Brain pericyte (primary cell): ENCODE measurements around the gene GAS2L3.
"Not testable (repeated sequence)": the region's sequence is repeated elsewhere in the genome, so short reads cannot be mapped to it uniquely, and the experiment has no call there.

Experiments
- DNase-seq: peaks from one replicate; pipeline ENCODE4 v3.0.0-alpha.2; 2012; ENCODE audit warnings: low read depth, low spot score

GAS2L3 gene

DNA sequence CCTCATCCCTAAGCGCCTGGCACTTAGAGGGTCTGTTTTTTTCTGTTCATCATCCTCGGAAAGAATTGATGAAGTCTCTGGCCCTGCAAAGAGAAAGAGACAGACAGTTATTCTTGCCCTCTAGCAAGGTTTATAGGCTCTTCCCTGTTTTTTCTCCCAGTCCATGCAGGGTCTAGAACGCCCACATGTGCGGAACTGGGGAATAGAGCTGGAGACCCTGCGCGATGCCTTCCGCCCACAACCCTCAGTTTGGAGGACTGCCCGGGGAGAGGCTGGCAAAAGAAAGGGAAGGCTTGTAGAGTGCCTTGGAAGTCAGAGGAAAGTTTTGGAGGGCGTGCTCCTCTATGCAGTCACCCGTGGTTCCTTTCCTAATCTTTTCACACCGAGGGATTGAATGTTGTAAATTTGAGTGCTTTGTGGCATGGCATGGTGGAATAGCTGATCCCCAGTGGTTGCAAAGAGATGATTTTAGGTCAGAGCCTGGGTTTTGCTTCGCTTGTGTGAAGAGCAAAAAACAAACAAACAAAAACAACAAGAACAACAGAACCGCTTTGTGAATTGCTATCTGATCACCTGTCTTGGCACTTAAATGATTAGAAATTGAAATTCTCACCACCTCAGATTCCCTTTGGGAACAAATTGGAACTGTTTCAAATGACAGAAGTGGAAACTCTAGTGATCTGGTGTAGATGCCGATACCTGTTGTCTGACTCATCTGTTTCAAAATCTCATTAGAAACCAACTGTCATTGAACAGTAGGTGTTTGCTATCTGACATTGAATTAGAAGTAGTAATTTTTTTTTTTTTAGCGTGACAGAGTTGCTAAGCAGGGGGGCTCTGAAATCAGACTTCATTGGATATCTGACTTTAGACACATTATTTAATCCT is 947 bp downstream of the GAS2L3 start:
- no peak for DNase-seq

DNA sequence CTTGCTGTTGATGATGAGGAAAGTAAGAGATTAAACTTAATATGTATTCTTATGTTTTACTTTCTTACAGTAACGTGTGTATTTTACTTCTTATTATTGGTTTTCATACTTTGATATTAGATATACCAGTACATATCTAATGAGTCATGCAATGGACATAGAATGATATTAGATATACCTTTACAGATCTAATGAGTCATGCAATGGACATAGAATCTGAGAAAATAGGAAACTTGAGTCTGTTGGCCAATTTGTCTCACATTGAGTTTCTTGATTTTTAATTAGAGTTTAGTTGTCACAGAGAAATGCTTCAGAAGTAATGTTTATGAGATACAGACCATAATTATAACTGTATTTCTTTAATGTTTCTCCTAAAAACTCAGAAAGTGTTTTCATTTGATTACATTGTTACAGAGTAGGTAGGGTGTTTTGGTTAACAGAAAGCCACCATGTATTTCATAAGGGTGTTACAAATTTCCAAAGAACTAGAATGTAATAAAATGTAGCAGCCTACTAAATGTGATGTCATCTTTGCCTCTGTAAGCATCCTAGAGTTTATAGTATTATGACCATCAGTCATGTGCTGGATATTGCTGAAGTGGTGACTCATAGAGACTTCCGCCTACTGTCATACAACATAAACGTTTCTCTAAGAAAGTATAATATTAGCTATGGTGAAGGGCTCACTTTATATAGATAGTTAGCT is 3.0 kb downstream of the GAS2L3 start:
- DNase-seq = peak; percentile 51

DNA sequence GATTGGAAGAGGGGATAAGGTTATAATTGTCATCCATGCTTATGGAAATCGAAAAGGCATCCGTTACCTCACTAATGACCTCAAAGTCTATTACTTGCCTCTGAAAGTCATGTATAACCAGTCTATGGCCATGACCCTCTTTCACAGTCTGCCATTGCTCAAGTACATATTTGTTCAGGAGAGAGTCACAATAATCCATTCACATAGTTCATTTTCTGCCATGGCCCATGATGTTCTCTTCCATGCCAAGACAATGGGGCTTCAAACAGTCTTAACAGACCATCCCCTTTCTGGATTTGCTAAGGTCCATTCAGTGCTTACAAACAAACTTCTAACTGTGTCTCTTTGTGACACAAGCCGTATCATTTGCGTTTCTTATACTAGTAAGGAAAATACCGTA is 5.4 kb downstream of the GAS2L3 start:
- DNase-seq = no peak

DNA sequence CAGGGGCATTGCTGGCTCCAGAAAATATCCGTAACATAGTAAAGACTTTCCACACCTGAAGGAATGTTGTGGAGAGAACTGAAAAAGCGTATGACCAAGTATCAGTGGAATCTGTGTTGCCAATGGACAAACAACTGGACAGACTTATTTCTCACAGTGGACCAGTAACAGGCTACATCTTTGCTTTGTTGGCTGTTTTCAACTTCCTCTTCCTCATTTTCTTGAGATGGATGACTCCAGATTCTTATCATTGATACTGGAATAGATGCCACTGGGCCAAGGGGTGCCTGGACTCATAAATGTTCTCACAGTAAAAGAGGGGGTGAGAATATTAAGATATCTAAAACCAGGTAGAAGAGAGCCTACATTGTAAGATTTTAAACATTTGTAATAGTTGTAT is 6.4 kb downstream of the GAS2L3 start:
- DNase-seq = no peak

DNA sequence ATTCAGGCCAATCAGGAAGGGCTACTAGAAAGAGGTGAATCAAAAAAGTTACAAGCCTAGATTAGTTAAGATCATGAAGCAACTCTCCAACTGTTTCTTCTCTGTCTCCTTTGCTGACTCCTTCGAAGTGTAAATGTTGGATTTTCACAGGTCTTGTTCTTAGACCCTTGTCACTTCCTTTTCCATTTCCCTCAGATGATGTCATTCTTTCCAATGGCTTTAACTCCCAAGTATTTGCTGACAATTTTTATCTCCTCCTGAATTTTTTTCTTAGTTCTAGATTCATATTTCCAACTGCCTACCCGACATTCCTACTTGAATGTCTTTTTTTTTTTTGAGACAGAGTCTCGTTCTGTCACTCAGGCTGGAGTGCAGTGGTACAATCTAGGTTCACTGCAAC is 10.8 kb downstream of the GAS2L3 start:
- DNase-seq = no peak

DNA sequence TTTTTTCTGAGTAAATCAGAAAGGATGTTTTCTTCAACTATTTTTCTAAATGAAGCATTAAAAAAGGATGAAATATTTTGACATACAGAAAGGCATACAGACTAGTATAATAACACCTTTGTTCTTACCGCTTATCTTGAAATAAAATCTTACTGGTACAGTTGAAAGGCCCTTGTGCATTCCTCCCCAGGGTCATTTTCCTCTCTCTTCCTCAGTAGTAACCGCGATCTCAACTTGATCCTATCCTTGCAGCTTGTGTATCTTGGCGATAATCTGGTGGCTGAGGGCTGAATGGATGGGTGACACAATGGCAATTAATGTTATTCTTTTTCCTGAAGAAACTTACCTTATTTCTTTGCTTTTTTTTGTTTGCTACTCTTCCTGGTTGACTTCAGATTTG is 18.5 kb downstream of the GAS2L3 start:
- DNase-seq = no peak

DNA sequence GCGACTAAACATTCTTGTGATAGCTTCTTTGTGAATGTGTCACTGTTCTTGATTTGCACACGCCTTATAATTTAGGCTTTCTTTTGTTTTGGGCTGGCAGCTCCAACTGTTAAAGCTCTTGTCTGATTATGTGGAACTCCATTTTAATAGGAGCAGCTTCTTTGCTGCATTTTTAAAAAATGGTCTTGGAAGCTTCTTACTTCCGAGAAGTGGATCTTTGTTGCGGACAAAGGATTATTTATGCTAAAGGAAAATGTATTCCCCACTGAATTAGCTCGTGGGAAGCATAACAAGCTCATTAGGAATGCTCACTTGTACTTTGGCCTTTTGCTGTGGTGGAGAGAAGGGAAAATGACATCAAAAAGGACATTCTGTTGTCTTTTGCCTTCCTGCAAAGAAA is 20.0 kb downstream of the GAS2L3 start:
- no peak for DNase-seq

DNA sequence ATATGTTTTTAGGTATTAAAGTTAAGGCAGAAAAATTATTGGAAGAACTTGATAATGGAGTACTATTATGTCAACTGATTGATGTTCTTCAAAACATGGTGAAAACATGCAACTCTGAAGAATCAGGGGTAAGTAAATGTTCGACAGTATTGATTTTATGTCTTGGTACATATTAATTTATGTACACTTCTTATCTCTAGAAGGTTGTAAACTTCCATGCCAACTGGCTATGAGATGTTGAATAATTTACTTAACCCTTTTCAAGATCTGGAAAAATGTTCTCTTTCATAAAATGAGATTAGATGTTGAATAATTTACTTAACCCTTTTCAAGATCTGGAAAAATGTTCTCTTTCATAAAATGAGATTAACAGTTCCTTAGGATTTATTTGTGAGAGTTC is 28.1 kb downstream of the GAS2L3 start:
- DNase-seq = no peak

DNA sequence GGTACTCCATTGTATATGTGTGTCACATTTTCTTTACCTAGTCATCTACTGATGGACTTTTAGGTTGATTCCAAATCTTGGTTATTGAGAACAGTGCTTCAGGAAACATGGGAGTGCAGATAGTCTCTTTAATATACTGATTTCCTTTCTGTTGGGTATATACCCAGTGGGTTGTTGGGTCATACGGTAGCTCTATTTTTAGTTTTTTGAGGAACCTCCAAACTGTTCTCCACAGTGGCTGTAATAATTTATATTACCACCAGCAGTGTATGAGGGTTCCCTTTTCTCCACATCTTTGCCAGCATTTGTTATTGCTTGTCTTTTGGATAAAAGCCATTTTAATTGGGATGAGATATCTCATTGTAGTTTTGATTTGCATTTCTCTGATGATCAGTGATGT is 29.5 kb downstream of the GAS2L3 start:
- DNase-seq = not testable (repeated sequence)

DNA sequence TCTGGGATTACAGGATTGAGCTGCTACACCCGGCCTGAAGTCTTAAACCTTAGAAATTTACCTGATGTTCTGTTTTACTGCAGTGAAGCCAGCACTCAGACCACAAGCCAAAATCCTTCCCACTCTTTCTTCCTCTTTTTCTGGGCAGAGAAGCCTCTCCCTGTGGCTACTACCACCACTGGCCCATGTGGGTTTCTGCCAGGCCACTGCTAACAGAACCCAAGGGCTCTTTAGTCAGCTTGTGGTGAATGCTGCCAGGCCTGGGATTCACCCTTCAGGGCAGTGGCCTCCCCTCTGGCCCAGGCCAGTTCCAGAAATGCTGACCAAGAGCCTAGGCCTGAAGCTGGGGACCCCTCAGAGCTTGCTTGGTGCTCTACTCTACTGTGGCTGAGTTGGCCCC is 35.3 kb downstream of the GAS2L3 start:
- no peak for DNase-seq

DNA sequence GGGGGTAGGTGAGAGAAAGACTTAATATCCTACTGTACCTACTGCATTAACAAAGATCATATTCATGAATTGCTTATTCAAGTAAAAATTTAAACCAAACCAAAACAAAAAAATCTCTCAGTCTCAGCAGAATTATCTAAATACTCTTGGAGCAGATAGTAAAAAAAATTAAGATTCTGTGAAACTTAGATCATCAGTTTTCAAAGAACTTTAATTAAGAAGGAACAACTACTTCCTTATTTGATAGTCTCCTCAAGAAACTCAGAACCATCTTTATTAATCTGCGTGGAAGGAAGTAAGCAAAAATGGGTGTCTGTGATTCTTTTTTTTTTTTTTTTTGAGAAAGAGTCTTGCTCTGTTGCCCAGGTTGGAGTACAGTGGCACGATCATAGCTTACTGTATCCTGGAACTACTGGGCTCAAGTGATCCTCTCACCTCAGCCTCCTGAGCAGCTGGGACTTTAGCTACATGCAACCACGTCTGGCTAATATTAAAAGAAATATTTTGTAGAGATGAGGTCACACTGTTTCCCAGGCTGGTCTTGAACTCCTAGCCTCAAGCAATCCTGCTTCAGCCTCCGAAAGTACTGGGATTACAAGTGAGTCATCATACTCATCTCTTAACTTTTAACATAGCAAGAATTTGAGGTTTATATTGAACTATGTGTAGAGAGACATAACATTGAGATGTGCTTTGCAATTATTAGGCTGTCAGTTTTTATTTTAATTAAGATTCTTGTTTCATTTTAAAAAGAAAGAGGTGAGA is 37.4 kb downstream of the GAS2L3 start:
- no peak for DNase-seq

DNA sequence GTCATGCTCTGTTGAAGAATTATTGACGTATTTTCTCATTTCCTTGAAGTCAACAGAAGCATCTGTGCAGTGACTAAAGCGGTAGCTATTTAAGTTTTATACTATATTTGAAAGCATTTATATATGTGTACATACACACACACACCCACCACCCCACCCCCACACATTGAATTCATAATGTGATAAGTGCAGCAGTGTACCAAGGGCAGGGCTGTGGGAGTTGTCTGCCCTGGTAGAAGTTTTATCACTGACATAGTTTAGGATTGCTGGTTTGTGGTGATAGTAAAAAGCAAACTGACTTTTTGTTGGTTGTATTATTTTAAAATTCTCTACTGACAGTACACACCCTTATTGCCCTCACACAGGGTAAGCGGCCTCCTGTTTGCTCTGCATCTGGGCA is 39.1 kb downstream of the GAS2L3 start:
- DNase-seq = no peak

DNA sequence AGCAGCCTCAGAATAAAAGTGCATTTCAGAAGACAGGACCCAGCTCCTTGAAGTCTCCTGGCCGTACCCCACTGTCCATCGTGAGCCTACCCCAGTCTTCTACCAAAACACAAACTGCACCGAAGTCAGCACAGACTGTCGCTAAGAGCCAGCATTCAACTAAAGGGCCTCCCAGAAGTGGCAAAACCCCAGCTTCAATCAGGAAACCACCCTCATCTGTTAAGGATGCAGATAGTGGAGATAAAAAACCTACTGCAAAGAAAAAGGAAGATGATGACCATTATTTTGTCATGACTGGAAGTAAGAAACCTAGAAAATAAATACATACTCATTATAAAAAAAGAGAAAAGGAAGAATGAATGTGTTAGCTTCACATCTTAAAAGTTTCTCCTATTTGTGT is 51.1 kb downstream of the GAS2L3 start:
- no peak for DNase-seq

DNA sequence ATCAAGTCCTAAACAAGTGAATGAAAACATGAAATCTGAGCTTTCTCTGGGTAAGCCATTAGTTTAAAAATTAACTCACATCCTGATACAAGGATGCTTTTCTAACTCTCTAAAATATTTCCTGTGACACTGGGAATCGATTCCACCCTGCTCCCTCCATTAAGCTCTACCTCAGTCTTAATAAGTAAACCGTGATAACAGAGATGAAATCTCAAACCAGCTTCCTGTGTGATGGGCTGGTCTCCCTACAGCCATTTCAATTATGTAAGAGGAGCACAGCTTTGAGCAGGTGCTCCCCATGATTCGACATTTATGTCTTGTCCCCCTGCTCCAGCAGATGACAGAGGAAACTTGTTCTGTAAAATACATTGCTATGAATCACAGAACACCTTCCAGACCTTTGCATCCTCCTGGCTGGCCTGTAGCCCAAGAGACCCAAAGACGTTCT is 59.0 kb downstream of the GAS2L3 start:
- DNase-seq = no peak

DNA sequence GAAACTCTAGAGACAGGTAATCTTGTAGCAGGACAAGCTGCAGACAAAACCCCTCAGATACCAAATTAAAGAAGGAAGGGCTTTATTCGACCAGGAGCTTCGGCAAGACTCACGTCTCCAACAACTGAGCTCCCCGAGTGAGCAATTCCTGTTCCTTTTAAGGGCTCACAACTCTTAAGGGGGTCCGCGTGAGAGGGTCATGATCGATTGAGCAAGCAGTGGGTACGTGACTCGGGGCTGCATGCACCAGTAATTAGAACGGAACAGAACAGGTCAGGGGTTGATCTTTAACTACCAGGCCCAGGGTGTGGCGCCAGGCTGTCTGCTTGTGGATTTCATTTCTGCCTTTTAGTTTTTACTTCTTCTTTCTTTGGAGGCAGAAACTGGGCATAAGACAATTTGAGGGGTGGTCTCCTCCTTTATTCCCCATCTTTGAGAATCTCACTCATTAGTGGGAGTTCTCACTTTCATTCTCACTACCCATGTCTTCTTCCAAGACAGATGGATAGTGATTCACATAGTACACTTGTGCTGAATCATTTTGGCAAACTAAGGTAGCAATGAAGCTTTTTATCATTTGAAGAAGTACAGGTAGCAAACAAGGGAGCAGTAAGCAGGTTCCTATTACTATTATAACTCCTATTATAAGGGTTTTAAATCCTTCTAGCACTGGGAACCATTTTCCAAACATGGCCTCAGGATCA is 59.8 kb downstream of the GAS2L3 start:
- not testable (repeated sequence) for DNase-seq

DNA sequence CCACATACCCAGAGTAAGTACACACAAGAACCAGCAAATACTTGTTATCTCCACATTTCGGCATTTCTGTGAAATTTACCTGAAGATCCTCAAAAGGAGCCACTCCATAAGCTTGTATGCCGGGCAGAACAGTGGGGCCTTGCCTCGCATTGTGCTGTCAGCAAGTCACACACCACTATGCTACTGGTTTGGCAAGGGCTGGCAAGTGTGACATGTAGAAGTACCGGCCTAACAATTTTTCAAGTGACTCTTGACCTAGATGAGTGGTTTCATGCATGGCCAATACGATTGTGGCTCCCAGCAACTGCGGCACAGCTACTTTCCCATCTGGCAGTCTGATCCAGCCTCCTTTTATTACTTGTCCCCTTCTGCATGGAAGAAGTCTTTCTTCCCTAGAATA is 69.8 kb downstream of the GAS2L3 start:
- no peak for DNase-seq

DNA sequence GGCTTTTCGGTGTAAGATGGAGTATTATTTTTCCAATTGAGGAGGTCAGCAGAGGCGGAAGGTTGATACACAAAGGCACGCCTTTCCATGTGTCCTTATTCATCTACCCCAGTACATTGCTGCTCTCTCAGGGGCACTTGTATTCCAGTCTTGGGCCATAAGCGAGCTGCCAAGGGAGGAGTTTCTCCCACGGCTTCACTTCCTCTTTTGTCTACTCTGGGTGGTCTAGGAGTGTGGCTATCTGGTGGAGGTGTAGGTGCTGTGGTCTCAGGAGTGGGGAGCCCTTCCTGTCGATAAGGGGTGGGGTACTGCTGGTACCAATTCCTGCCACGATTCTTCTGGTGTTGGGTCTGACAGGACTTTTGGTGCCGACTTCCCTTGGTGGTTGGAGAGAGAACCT is 73.4 kb downstream of the GAS2L3 start:
- DNase-seq = no peak

DNA sequence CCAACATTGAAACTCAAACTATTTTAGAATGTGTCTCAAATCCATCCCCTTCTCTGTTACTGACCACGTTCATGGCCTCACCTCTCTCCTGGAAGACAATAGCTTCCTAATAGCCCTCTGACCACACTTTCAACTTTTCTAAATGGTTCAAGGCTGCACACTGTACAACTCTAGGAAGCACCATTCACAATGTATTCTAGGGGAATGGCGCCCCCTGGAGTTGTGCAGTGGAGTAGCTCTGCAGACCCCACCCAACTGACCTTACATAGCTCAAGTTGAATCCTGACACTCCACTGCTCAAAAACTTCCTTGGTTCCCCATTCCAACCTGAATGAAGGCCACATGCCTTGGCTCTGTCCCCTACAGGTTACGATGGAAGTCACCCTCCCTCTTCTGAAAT is 77.6 kb downstream of the GAS2L3 start:
- no peak for DNase-seq

DNA sequence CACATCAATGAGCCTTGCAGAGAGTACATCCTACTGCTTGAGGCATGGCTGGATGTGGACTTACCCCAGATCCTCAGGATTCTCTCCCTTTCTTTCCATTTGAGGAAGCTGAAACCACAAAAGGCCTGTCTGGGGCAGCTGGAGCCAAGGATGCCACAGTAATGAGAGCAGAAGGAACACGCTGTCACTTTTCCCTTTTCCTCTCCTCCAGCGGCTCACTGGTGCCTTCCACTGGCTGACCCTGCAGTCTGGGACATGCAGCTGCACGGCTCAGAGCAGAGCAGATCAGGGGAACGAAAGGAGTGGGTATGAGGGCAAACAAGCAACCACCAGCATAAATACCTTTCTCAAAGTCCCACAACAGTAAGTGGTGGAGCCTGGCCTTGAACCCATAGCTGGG is 78.2 kb downstream of the GAS2L3 start:
- no peak for DNase-seq

DNA sequence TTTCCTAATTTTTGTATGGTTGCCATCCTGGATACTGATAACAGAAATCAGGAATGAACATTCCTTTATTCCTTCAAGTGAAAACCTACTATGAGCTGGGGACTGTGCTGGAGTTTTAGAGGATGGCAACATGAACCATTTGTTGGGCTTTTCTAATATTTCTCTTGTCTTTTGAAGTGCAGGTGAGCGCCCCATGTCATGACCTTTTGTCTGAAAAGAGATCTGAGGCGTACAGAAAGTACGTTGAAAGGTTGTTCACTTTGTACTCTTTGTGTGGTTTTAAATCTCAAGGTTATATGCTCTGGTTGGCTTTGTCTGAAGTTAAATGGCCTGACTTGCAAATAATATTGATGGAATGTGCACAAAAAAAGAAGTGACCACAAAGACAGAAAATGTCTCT is 79.0 kb downstream of the GAS2L3 start:
- DNase-seq = no peak

DNA sequence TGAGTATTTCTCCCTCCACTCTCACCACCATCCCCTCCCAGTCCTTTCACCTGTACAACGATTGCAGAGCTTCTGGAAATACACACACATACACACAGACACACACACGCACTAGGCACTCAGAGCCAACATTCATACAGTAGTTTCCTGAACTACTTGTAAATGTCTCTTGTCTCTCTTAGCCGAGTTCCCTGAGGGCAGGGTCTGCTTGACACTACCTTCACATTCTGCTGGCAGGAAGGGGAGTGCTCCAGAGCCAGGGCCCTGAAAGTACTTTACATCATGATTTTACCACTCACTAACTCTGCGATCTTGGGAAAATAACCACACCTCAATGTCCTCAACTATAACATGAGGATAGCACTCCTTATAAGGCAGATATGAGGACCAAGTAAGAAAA is 82.7 kb downstream of the GAS2L3 start:
- no peak for DNase-seq

DNA sequence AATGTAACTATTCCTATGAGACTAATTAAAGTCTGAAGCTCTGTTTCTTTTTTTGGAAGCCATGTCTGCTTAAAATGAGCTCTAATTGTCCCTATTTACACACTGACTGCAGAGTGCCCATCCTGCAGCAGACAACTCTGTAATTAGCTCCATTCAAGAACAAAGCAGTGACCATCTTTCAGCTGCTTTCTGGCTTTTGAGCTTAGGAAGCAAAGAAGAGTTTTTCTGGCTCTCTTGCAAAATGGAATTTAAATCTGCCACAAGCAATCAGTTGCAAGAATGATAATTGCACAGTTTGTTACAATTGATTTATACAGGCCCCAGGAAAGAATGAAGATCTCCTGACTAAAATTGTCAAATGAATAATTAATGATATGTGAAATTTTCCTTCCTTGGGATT is 83.4 kb downstream of the GAS2L3 start:
- no peak for DNase-seq
